ENCODE data around the gene MYO5B.

The MYO5B gene

DNA sequence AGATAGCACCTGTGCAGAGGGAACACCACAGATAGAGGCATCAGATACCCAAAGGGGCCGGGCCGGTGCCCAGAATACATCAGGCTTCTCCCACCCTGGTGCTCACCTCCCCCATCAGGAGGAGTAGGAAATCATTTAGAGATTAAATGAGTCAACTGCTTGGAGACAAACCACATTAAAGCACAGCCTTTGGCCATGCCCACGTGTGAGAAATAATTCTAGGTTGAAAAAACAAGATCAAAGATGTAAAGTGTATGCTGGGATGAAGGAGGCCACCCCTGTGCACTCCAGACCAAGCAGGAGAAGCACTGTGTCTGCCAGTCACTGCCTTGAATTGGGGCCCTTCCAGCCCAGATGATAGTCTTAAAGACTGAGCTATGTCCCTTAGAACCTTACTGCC is 228.9 kb downstream of the MYO5B start:
- no peak for DNase-seq (ENCODE audit: low read depth, low spot score)
- TF ChIP-seq, protein P1, sequence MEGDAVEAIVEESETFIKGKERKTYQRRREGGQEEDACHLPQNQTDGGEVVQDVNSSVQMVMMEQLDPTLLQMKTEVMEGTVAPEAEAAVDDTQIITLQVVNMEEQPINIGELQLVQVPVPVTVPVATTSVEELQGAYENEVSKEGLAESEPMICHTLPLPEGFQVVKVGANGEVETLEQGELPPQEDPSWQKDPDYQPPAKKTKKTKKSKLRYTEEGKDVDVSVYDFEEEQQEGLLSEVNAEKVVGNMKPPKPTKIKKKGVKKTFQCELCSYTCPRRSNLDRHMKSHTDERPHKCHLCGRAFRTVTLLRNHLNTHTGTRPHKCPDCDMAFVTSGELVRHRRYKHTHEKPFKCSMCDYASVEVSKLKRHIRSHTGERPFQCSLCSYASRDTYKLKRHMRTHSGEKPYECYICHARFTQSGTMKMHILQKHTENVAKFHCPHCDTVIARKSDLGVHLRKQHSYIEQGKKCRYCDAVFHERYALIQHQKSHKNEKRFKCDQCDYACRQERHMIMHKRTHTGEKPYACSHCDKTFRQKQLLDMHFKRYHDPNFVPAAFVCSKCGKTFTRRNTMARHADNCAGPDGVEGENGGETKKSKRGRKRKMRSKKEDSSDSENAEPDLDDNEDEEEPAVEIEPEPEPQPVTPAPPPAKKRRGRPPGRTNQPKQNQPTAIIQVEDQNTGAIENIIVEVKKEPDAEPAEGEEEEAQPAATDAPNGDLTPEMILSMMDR (IDR thresholded peaks at IDR 0.05; ENCODE audit: insufficient read depth, low read length, missing control alignments), result no peak
- CTCF ChIA-PET, result no interaction called here
- POLR2A ChIA-PET, result no interaction called here
- H3K4me3 ChIP-seq (ENCODE audit: low read depth, low read length), result no peak overlapping the region

- DNase-seq (ENCODE audit: low read depth, low spot score), result no peak
- no peak overlapping the region for H3K4me3 ChIP-seq (ENCODE audit: low read depth, low read length)
- TF ChIP-seq, protein P1 (IDR thresholded peaks at IDR 0.05; ENCODE audit: insufficient read depth, low read length, missing control alignments), result no peak
- ChIA-PET CTCF (no interaction called here), POLR2A (no interaction called here)
These were observed 231.7 kb downstream of the MYO5B start for GRCh38 chr18:49963217-49963616.

DNA sequence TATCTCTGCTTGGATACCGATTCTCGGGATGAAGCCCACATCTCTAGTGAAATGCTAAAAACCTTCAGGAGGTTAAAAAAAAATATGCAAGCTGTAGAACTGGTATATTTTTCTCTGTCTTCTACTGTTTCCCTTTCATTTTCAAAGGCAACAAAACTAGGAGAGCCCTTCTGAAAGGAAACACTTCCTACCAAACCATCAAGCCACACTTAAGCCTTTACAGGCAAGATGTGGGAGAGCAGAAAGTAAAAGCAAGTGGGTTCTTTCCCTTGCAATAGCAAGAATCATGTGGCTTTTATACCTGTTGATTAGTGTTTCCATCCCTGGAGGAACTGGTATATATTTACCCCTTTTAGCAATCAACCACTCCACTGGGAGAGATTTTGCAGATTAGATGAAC is 233.7 kb downstream of the MYO5B start:
- DNase-seq (ENCODE audit: low read depth, low spot score), result no peak
- TF ChIP-seq, protein P1 (IDR thresholded peaks at IDR 0.05; ENCODE audit: insufficient read depth, low read length, missing control alignments), result no peak
- CTCF ChIA-PET, result no interaction called here
- POLR2A ChIA-PET, result no interaction called here
- H3K4me3 ChIP-seq (ENCODE audit: low read depth, low read length), result no peak overlapping the region

GRCh38 chr18:49960376-49960775 is 234.6 kb downstream of the MYO5B start:
- POLR2A ChIA-PET, result no interaction called here
- no peak overlapping the region for H3K4me3 ChIP-seq (ENCODE audit: low read depth, low read length)
- DNase-seq (ENCODE audit: low read depth, low spot score), result no peak
- CTCF ChIA-PET, result no interaction called here
- TF ChIP-seq, protein P1 (IDR thresholded peaks at IDR 0.05; ENCODE audit: insufficient read depth, low read length, missing control alignments), result no peak

- POLR2A ChIA-PET, result no interaction called here
These were observed 235.8 kb downstream of the MYO5B start for GRCh38 chr18:49959176-49959575.

DNA sequence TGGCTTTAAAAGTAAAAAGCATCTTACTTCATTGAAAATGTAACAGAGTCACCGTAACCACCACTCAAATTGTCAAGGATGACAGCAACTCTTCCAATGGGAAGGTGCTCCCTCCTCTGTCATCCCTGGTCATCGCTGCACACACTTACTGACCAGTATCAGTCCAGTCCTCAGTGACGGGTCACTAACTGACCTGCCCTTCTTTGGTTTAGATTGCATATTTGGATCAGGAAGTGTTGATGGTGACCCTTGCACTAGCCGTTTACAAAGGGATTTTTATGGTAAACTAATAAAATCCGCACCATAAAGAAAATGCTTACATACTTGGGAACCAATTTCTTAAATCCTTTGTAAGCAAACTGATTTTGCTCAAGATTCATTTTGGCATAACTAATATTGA is 239.7 kb downstream of the MYO5B start:
- POLR2A ChIA-PET, result no interaction called here
- CTCF ChIA-PET, result no interaction called here
- no peak overlapping the region for H3K4me3 ChIP-seq (ENCODE audit: low read depth, low read length)
- TF ChIP-seq, protein P1 (IDR thresholded peaks at IDR 0.05; ENCODE audit: insufficient read depth, low read length, missing control alignments), result no peak
- no peak for DNase-seq (ENCODE audit: low read depth, low spot score)

More at GRCh38 chr18:49959176-49959575, 235.8 kb downstream of the MYO5B start:
- no peak for DNase-seq (ENCODE audit: low read depth, low spot score)
- CTCF ChIA-PET, result no interaction called here
- no peak overlapping the region for H3K4me3 ChIP-seq (ENCODE audit: low read depth, low read length)
- TF ChIP-seq, protein P1 (IDR thresholded peaks at IDR 0.05; ENCODE audit: insufficient read depth, low read length, missing control alignments), result no peak
